ENCODE measurements around the gene FAM180B.

The FAM180B gene

GRCh38 chr11:47539681-47540039, 46.8 kb upstream of the FAM180B start:
- Histone ChIP-seq H3K4me3 (ENCODE audit: low read depth, low read length) (no peak overlapping the region), H3K27ac (ENCODE audit: extremely low read depth, low read depth, low read length) (no peak overlapping the region), H3K4me1 (ENCODE audit: control insufficient read depth, insufficient read depth, low read length) (peaks cover 17% of the 10 kb centered on the region), H3K36me3 (ENCODE audit: control insufficient read depth in 2 of 2, insufficient read depth in 1 of 2, low read length in 2 of 2) (peaks cover 0 to 4% of the 10 kb centered on the region in 2 experiments; a peak in 2 of 3 replicates), H3K9me3 (ENCODE audit: control insufficient read depth, insufficient read depth, low read depth, low read length) (no peaks in the 10 kb centered on the region)
- CTCF ChIA-PET: interaction anchor here (0.6 to 1.3 kb wide), 6 partner anchors 10 to 172 kb away, joined by 3 to 6 read pairs (median 3); partner anchors contain the start of gene CELF1
- POLR2A ChIA-PET: interaction anchor here (0.9 to 1.6 kb wide), 4 partner anchors 12 to 55 kb away, joined by 3 to 6 read pairs (median 3); partner anchors contain the start of gene CELF1
- TF ChIP-seq SCRT2 (tag by site-specific recombination; IDR thresholded peaks at IDR 0.05) (peak; percentile 90), PRDM1 (tag by site-specific recombination; IDR thresholded peaks at IDR 0.05) (0 out of 2 replicates have a peak, but pooled peaks have one; percentile 11), ZNF37A (tag by site-specific recombination; IDR thresholded peaks at IDR 0.05) (no peak)

DNA sequence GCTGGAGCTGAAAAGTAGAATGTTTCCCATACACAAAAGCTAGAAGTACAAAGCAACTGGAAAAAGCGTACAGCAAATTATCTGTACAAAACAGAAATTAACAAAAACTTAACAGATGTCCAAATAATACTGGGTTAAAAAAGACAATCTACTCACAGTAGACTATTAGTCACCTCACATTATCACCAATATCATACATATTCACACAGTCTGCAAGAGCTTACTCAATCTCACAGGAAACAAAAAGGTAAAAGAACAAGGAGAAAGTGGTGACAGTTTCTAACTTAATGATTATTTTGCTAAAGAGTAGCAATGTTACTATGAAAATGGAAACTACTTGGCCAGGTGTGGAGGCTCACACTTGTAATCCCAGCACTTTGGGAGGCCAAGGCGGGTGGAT, 45.4 kb upstream of the FAM180B start:
- Histone ChIP-seq H3K27ac (ENCODE audit: extremely low read depth, low read depth, low read length) (no peak overlapping the region), H3K4me1 (ENCODE audit: control insufficient read depth, insufficient read depth, low read length) (peaks cover 12% of the 10 kb centered on the region), H3K9me3 (ENCODE audit: control insufficient read depth, insufficient read depth, low read depth, low read length) (no peaks in the 10 kb centered on the region), H3K36me3 (ENCODE audit: control insufficient read depth in 2 of 2, insufficient read depth in 1 of 2, low read length in 2 of 2) (peaks cover 0 to 3% of the 10 kb centered on the region in 2 experiments; a peak in 2 of 3 replicates), H3K4me3 (ENCODE audit: low read depth, low read length) (no peak overlapping the region)
- ChIA-PET POLR2A (interaction anchor here (1.6 kb wide), 1 partner anchor 11 kb away, joined by 6 read pairs; no protein-coding TSS in a partner anchor), CTCF (no interaction called here)
- TF ChIP-seq, protein P1, sequence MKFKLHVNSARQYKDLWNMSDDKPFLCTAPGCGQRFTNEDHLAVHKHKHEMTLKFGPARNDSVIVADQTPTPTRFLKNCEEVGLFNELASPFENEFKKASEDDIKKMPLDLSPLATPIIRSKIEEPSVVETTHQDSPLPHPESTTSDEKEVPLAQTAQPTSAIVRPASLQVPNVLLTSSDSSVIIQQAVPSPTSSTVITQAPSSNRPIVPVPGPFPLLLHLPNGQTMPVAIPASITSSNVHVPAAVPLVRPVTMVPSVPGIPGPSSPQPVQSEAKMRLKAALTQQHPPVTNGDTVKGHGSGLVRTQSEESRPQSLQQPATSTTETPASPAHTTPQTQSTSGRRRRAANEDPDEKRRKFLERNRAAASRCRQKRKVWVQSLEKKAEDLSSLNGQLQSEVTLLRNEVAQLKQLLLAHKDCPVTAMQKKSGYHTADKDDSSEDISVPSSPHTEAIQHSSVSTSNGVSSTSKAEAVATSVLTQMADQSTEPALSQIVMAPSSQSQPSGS (tag by site-specific recombination; IDR thresholded peaks at IDR 0.05; ENCODE audit: low read depth): no peak
- no peak for TF ChIP-seq ZNF335 (tag by site-specific recombination; conservative IDR thresholded peaks at IDR 0.05)
- TF ChIP-seq, protein P2, sequence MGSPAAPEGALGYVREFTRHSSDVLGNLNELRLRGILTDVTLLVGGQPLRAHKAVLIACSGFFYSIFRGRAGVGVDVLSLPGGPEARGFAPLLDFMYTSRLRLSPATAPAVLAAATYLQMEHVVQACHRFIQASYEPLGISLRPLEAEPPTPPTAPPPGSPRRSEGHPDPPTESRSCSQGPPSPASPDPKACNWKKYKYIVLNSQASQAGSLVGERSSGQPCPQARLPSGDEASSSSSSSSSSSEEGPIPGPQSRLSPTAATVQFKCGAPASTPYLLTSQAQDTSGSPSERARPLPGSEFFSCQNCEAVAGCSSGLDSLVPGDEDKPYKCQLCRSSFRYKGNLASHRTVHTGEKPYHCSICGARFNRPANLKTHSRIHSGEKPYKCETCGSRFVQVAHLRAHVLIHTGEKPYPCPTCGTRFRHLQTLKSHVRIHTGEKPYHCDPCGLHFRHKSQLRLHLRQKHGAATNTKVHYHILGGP (tag by site-specific recombination; IDR thresholded peaks at IDR 0.05): no peak
- TF ChIP-seq GLIS2 (tag by site-specific recombination; IDR thresholded peaks at IDR 0.05): no peak
- TF ChIP-seq FEZF1 (tag by site-specific recombination; IDR thresholded peaks at IDR 0.05): no peak
- no peak for TF ChIP-seq OSR2 (tag by site-specific recombination; IDR thresholded peaks at IDR 0.05)
- TF ChIP-seq, protein P3, sequence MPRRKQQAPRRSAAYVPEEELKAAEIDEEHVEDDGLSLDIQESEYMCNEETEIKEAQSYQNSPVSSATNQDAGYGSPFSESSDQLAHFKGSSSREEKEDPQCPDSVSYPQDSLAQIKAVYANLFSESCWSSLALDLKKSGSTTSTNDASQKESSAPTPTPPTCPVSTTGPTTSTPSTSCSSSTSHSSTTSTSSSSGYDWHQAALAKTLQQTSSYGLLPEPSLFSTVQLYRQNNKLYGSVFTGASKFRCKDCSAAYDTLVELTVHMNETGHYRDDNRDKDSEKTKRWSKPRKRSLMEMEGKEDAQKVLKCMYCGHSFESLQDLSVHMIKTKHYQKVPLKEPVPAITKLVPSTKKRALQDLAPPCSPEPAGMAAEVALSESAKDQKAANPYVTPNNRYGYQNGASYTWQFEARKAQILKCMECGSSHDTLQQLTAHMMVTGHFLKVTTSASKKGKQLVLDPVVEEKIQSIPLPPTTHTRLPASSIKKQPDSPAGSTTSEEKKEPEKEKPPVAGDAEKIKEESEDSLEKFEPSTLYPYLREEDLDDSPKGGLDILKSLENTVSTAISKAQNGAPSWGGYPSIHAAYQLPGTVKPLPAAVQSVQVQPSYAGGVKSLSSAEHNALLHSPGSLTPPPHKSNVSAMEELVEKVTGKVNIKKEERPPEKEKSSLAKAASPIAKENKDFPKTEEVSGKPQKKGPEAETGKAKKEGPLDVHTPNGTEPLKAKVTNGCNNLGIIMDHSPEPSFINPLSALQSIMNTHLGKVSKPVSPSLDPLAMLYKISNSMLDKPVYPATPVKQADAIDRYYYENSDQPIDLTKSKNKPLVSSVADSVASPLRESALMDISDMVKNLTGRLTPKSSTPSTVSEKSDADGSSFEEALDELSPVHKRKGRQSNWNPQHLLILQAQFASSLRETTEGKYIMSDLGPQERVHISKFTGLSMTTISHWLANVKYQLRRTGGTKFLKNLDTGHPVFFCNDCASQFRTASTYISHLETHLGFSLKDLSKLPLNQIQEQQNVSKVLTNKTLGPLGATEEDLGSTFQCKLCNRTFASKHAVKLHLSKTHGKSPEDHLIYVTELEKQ (tag by site-specific recombination; IDR thresholded peaks at IDR 0.05; ENCODE audit: borderline replicate concordance): no peak
- no peak for TF ChIP-seq ZNF133 (tag by site-specific recombination; IDR thresholded peaks at IDR 0.05)
- TF ChIP-seq ZBTB20 (tag by site-specific recombination; IDR thresholded peaks at IDR 0.05): no peak
- no peak for TF ChIP-seq ZIC2 (tag by site-specific recombination; IDR thresholded peaks at IDR 0.05)
- TF ChIP-seq ZNF132 (tag by site-specific recombination; IDR thresholded peaks at IDR 0.05; ENCODE audit: borderline replicate concordance): no peak
- TF ChIP-seq ZNF433 (tag by site-specific recombination; IDR thresholded peaks at IDR 0.05; ENCODE audit: low read depth): no peak
- no peak for TF ChIP-seq ZNF521 (tag by site-specific recombination; IDR thresholded peaks at IDR 0.05)
- TF ChIP-seq ZNF184 (tag by site-specific recombination; IDR thresholded peaks at IDR 0.05): no peak

Data from HEK293 (cell line).